Measurements from ENCODE around the gene UBA6. TPM values are rescaled to one million over a fixed set of nuclear protein-coding genes. Genes with fewer than 3 reads are reported as not detected.

The UBA6 gene
- total RNA-seq, 1 donor from 2014 or later: 41.3 TPM

- DNase-seq (ENCODE audit: low spot score): no peak
Measured at GRCh38 chr4:67581208-67581857, 119.6 kb downstream of the UBA6 start.

GRCh38 chr4:67580577-67580976 is 120.4 kb downstream of the UBA6 start:
- no peak for DNase-seq (ENCODE audit: low spot score)

DNA sequence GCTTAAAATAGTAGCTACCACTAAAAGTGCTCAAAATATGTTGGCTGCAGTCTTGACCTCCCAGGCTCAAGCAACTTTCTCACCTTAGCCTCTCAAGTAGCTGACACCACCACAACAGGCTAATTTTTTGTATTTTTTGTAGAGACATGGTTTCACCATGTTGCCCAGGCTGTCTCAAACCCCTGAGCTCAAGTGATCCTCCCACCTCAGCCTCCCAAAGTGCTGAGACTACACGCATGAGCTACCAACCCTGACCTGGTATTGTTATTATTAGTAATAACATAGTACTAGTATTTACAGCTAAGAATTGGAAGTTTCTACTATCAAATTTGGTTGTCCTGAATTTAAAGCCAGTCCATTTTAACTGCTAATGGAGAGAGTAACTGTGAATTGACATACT is 124.4 kb downstream of the UBA6 start:
- no peak for DNase-seq (ENCODE audit: low spot score)

GRCh38 chr4:67576059-67576466 is 124.9 kb downstream of the UBA6 start:
- no peak for DNase-seq (ENCODE audit: low spot score)

- DNase-seq (ENCODE audit: low spot score): no peak
Measured at GRCh38 chr4:67575232-67576058, 125.5 kb downstream of the UBA6 start.

GRCh38 chr4:67573193-67573592 is 127.8 kb downstream of the UBA6 start:
- DNase-seq (ENCODE audit: low spot score): no peak

- no peak for DNase-seq (ENCODE audit: low spot score)
Measured at GRCh38 chr4:67571975-67572374, 129.0 kb downstream of the UBA6 start.

- no peak for DNase-seq (ENCODE audit: low spot score)
Measured at GRCh38 chr4:67570537-67570936, 130.4 kb downstream of the UBA6 start.

DNA sequence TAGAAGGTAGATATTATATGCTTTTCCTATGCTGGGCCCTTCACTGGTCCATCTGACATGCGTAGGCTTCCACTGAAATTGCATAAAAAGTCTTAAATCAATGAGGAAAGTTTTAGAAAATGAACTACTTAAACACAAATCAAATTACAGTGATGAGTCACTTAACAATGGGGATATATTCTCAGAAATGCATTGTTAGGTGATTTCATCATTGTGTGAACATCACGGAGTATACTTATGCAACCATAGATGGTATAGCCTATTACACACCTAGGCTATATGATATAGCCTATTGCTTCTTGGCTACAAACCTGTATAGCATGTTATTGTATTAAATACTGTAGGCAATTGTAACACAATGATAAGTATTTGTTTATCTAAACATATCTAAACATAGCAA is 132.1 kb downstream of the UBA6 start:
- no peak for DNase-seq (ENCODE audit: low spot score)

DNA sequence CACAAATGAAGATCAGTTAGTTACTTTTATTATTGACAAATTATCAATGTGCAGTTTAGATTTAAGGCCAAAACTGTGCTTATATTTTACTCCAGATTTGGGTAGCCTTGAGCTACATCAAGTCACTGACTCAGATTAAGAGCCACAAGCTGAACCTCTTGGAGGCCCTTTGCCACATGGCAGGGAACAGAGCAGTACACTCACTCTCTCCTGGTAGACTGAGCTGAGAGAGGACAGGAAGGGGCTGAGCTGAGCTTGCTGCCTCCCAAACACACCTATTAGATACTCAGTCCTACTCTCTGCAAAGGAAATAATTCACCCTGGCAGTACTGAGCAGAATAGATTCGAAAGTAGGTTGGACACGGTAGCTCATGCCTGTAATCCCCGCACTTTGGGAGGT is 134.6 kb downstream of the UBA6 start:
- no peak for DNase-seq (ENCODE audit: low spot score)

- DNase-seq (ENCODE audit: low spot score): no peak
Measured at GRCh38 chr4:67565284-67565683, 135.7 kb downstream of the UBA6 start.

Other genes starting within 250 kb of the UBA6 start
- 17.5 TPM for gene CENPC, start 155.7 kb downstream of the UBA6 start, total RNA-seq
- gene STAP1, start 142.4 kb downstream of the UBA6 start, total RNA-seq: not detected
- gene GNRHR, start 53.2 kb upstream of the UBA6 start, total RNA-seq: not detected
- not detected for gene TMPRSS11D, start 182.8 kb upstream of the UBA6 start, total RNA-seq